ENCODE data around the gene PSMD1.

GRCh38 chr2:231033147-231034132, 23.2 kb upstream of the PSMD1 start:
- TF ChIP-seq, protein P1, sequence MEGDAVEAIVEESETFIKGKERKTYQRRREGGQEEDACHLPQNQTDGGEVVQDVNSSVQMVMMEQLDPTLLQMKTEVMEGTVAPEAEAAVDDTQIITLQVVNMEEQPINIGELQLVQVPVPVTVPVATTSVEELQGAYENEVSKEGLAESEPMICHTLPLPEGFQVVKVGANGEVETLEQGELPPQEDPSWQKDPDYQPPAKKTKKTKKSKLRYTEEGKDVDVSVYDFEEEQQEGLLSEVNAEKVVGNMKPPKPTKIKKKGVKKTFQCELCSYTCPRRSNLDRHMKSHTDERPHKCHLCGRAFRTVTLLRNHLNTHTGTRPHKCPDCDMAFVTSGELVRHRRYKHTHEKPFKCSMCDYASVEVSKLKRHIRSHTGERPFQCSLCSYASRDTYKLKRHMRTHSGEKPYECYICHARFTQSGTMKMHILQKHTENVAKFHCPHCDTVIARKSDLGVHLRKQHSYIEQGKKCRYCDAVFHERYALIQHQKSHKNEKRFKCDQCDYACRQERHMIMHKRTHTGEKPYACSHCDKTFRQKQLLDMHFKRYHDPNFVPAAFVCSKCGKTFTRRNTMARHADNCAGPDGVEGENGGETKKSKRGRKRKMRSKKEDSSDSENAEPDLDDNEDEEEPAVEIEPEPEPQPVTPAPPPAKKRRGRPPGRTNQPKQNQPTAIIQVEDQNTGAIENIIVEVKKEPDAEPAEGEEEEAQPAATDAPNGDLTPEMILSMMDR (IDR thresholded peaks at IDR 0.05), result no peak
- TF ChIP-seq POLR2A (IDR thresholded peaks at IDR 0.05), result no peak

Measured in prostate gland (tissue), 2 donors.